H1 (cell line): ENCODE data around the gene ARHGAP26.

Experiments
- ATF3 ChIP-seq: IDR thresholded peaks from 2 replicates; pipeline ENCODE4 v1.6.1; 2011; ENCODE audit warnings: low read depth, mild to moderate bottlenecking, low read length; ENCODE audit not compliant: insufficient read depth
- BRCA1 ChIP-seq: IDR thresholded peaks from 2 replicates; pipeline ENCODE4 v1.6.1; 2012; ENCODE audit warnings: low read depth, low read length, improper control_type of control experiment
- CBX5 ChIP-seq: fragments of 300-800, 300-1000 bp; sonication (generic); IDR thresholded peaks from 2 replicates; pipeline ENCODE4 v1.7.1; 2016; ENCODE audit warnings: antibody characterized with exemption, low read length, low read depth
- CHD1 ChIP-seq: IDR thresholded peaks from 2 replicates; pipeline ENCODE4 v1.6.1; 2012; ENCODE audit warnings: low read depth, low read length, improper control_type of control experiment
- CTCF ChIP-seq, 3 experiments: IDR thresholded peaks; 1 replicate in 2 of 3; 2 replicates in 1 of 3; pipeline versions ENCODE4 v1.5.1 to v1.6.1; 2011; ENCODE audit warnings: low read length in 3 of 3, mild to moderate bottlenecking in 3 of 3, inconsistent platforms in 2 of 3, low read depth in 1 of 3, moderate library complexity in 1 of 3; ENCODE audit not compliant: insufficient read depth in 1 of 3; ENCODE audit errors: control extremely low read depth in 1 of 3
- FOSL1 ChIP-seq: IDR thresholded peaks from 2 replicates; pipeline ENCODE4 v1.6.1; 2011; ENCODE audit warnings: mild to moderate bottlenecking, low read depth, low read length, moderate library complexity; ENCODE audit not compliant: insufficient read depth
- JUN ChIP-seq: IDR thresholded peaks from 2 replicates; pipeline ENCODE4 v1.6.1; 2011; ENCODE audit warnings: low read depth, mild to moderate bottlenecking, improper control_type of control experiment, low read length
- KDM1A ChIP-seq: fragments of 200-600, 300-600 bp; sonication (generic); IDR thresholded peaks from 2 replicates; pipeline ENCODE4 v1.7.1; 2016; ENCODE audit warnings: mild to moderate bottlenecking, low read length, borderline replicate concordance
- NANOG ChIP-seq: IDR thresholded peaks from 2 replicates; pipeline ENCODE4 v1.6.1; 2011; ENCODE audit warnings: low read length, low read depth, mild to moderate bottlenecking, inconsistent platforms; ENCODE audit not compliant: insufficient read depth, poor library complexity, severe bottlenecking
- POLR2A ChIP-seq, 2 experiments: IDR thresholded peaks; 1 replicate in 1 of 2; 2 replicates in 1 of 2; pipeline ENCODE4 v1.6.1; 2011; ENCODE audit warnings: low read depth in 2 of 2, low read length in 2 of 2, mild to moderate bottlenecking in 2 of 2; ENCODE audit errors: control extremely low read depth in 1 of 2
- POLR2AphosphoS5 ChIP-seq: IDR thresholded peaks from 2 replicates; pipeline ENCODE4 v1.6.1; 2011; ENCODE audit warnings: low read depth, low read length
- TEAD4 ChIP-seq: IDR thresholded peaks from 2 replicates; pipeline ENCODE4 v1.6.1; 2012; ENCODE audit warnings: low read depth, low read length, inconsistent platforms, mixed read lengths

GRCh38 chr5:143065996-143066522, 295.9 kb downstream of the ARHGAP26 start:
- TF ChIP-seq CTCF (IDR thresholded peaks at IDR 0.05; ENCODE audit: control extremely low read depth in 1 of 3, insufficient read depth in 1 of 3, low read depth in 1 of 3, low read length in 3 of 3) (no peak), POLR2AphosphoS5 (no peak), FOSL1 (no peak), NANOG (no peak), JUN (no peak), CBX5 (no peak), BRCA1 (no peak), CHD1 (no peak), TEAD4 (no peak), KDM1A (no peak), ATF3 (no peak), POLR2A (IDR thresholded peaks at IDR 0.05; ENCODE audit: control extremely low read depth in 1 of 2, low read depth in 2 of 2, low read length in 2 of 2) (no peak)
